ENCODE results near the gene IRX5. TPM values are rescaled to one million over a fixed set of nuclear protein-coding genes. Genes with fewer than 3 reads are reported as not detected.

Gene IRX5
- total RNA-seq, 1 donor from 2014 or later: 2.6 TPM

DNA sequence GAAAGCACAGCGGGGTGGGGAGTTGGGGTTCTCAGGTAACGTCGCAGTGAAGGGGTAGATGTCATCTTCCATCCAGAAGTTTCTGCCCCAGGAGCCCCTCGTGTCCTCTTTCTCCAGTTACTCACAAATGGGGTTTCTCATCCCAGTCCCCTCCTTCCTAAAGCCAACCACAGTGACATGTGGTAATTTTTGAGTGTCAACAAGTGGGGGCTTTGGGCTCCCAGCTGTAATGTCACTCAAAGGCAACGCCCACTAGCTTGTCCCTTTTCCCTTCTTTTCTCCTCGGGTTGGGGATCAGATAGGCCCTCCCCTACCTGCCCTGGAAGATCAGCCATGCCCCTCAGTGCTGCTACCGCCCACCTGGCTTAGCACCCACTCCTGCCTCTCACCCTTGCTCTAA is 14.4 kb downstream of the IRX5 start:
- no peak overlapping the region for H3K27ac Mint-ChIP-seq (ENCODE audit: unreplicated experiment)
- H3K27me3 Mint-ChIP-seq (ENCODE audit: unreplicated experiment): peaks cover 10% of the 10 kb centered on the region
- TF ChIP-seq, protein P1, sequence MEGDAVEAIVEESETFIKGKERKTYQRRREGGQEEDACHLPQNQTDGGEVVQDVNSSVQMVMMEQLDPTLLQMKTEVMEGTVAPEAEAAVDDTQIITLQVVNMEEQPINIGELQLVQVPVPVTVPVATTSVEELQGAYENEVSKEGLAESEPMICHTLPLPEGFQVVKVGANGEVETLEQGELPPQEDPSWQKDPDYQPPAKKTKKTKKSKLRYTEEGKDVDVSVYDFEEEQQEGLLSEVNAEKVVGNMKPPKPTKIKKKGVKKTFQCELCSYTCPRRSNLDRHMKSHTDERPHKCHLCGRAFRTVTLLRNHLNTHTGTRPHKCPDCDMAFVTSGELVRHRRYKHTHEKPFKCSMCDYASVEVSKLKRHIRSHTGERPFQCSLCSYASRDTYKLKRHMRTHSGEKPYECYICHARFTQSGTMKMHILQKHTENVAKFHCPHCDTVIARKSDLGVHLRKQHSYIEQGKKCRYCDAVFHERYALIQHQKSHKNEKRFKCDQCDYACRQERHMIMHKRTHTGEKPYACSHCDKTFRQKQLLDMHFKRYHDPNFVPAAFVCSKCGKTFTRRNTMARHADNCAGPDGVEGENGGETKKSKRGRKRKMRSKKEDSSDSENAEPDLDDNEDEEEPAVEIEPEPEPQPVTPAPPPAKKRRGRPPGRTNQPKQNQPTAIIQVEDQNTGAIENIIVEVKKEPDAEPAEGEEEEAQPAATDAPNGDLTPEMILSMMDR (IDR thresholded peaks at IDR 0.05; ENCODE audit: unreplicated experiment): no peak
- no peaks in the 10 kb centered on the region for H3K9me3 Mint-ChIP-seq (ENCODE audit: unreplicated experiment)
- no peaks in the 10 kb centered on the region for H3K36me3 Mint-ChIP-seq (ENCODE audit: low read depth, unreplicated experiment)
- H3K4me3 Mint-ChIP-seq (ENCODE audit: unreplicated experiment): no peak overlapping the region
- no peak for DNase-seq (ENCODE audit: low spot score)
- H3K4me1 Mint-ChIP-seq (ENCODE audit: unreplicated experiment): peaks cover 8% of the 10 kb centered on the region

DNA sequence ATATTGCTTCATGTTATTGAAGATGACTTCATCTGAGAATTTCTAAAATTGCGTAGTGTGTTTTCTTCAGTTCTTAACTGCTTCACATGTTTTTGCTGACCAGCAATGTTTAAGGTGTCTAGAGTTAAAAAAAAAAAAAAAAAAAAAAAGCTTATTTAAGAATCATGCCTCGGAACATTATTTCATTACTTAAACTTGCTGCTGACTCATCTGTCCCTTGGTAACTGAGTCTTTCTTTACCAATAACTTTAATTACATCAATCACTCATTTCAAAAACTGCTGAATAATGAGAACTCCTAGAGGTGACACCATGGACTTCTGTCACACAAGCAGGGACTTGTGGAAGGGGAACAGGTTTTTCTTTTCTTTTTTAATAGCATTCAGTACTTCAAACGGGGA is 16.2 kb downstream of the IRX5 start:
- DNase-seq (ENCODE audit: low spot score): no peak
- Mint-ChIP-seq H3K27me3 (ENCODE audit: unreplicated experiment) (peaks cover 10% of the 10 kb centered on the region), H3K4me1 (ENCODE audit: unreplicated experiment) (no peaks in the 10 kb centered on the region), H3K27ac (ENCODE audit: unreplicated experiment) (no peak overlapping the region), H3K9me3 (ENCODE audit: unreplicated experiment) (no peaks in the 10 kb centered on the region), H3K4me3 (ENCODE audit: unreplicated experiment) (no peak overlapping the region), H3K36me3 (ENCODE audit: low read depth, unreplicated experiment) (no peaks in the 10 kb centered on the region)
- TF ChIP-seq, protein P1 (IDR thresholded peaks at IDR 0.05; ENCODE audit: unreplicated experiment): no peak

DNA sequence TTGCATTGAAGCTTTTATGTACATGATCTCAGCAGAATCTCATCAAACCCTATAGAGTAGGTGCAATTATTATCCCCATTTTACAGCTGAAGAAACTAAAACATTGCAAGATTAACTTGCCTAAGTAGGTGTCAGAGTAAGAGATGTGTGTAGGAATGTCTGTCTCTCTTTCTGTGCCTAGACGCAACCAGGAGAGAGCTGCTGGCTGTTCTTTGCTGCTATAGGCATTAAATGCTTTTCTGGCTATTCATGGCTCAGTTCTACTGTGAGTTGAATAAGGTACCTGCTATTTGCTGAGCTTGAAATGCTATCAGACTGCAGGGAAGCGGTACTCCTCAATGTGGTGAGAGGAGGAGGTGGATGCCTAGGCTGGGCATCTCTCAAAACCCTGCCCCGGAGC is 17.0 kb downstream of the IRX5 start:
- Mint-ChIP-seq H3K36me3 (ENCODE audit: low read depth, unreplicated experiment) (no peaks in the 10 kb centered on the region), H3K9me3 (ENCODE audit: unreplicated experiment) (no peaks in the 10 kb centered on the region), H3K4me1 (ENCODE audit: unreplicated experiment) (no peaks in the 10 kb centered on the region), H3K4me3 (ENCODE audit: unreplicated experiment) (no peak overlapping the region), H3K27ac (ENCODE audit: unreplicated experiment) (no peak overlapping the region), H3K27me3 (ENCODE audit: unreplicated experiment) (peaks cover 10% of the 10 kb centered on the region)
- TF ChIP-seq, protein P1 (IDR thresholded peaks at IDR 0.05; ENCODE audit: unreplicated experiment): no peak
- DNase-seq (ENCODE audit: low spot score): no peak

DNA sequence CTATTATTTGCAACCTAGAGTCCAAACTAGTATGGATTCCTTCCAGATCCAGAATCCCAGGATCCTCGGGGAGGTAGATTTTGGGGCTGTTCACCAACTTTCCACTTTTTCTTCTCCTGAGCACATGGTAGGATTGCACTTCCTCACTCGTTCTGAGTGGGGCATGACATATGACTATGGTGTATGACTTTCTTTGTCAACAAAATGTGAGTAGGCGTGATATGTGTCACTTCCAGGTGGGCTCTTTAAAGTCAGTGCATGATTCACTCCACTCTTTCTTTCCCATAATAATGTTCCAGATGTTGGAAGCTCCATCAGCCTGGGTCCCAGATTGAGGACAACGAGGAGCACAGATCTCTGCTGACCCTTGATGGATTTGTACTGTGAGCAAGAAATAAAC is 21.5 kb downstream of the IRX5 start:
- Mint-ChIP-seq H3K27me3 (ENCODE audit: unreplicated experiment) (no peaks in the 10 kb centered on the region), H3K9me3 (ENCODE audit: unreplicated experiment) (no peaks in the 10 kb centered on the region), H3K36me3 (ENCODE audit: low read depth, unreplicated experiment) (no peaks in the 10 kb centered on the region), H3K27ac (ENCODE audit: unreplicated experiment) (no peak overlapping the region), H3K4me1 (ENCODE audit: unreplicated experiment) (no peaks in the 10 kb centered on the region), H3K4me3 (ENCODE audit: unreplicated experiment) (no peak overlapping the region)
- TF ChIP-seq, protein P1 (IDR thresholded peaks at IDR 0.05; ENCODE audit: unreplicated experiment): no peak
- no peak for DNase-seq (ENCODE audit: low spot score)

DNA sequence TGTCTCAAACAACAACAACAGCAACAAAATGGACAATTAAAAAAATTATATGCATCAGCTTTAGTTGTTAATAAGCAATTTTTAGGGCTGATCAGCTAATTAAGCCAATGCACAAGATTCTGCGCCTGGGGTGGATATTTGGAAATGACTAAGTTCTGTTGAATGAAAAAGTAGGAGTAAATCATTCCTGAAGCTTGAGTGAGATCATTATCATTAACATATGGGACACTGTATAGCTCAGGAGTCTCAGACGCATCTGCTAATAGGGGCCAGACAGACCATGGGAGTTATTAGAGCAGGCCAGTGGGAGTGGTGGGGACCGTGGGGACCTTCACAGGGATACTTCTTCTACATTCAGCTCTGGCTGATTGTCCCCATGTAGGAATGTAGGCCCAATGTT is 22.8 kb downstream of the IRX5 start:
- DNase-seq (ENCODE audit: low spot score): no peak
- H3K9me3 Mint-ChIP-seq (ENCODE audit: unreplicated experiment): no peaks in the 10 kb centered on the region
- H3K27me3 Mint-ChIP-seq (ENCODE audit: unreplicated experiment): no peaks in the 10 kb centered on the region
- no peak overlapping the region for H3K4me3 Mint-ChIP-seq (ENCODE audit: unreplicated experiment)
- no peaks in the 10 kb centered on the region for H3K36me3 Mint-ChIP-seq (ENCODE audit: low read depth, unreplicated experiment)
- no peaks in the 10 kb centered on the region for H3K4me1 Mint-ChIP-seq (ENCODE audit: unreplicated experiment)
- no peak overlapping the region for H3K27ac Mint-ChIP-seq (ENCODE audit: unreplicated experiment)
- TF ChIP-seq, protein P1 (IDR thresholded peaks at IDR 0.05; ENCODE audit: unreplicated experiment): no peak

All from endothelial cell (in vitro differentiated cells).